ENCODE data around the gene CHPF2.

CHPF2 gene

GRCh38 chr7:151237244-151238189, 5.2 kb downstream of the CHPF2 start:
- TF ChIP-seq CTCF (conservative IDR thresholded peaks at IDR 0.05) = no peak; the same call in 1 of the 2 replicates
- no peak overlapping the region for H3K27ac ChIP-seq

GRCh38 chr7:151238190-151238810, 6.0 kb downstream of the CHPF2 start:
- H3K27ac ChIP-seq = no peak overlapping the region
- no peak for TF ChIP-seq CTCF (conservative IDR thresholded peaks at IDR 0.05)

GRCh38 chr7:151238924-151239836, 6.9 kb downstream of the CHPF2 start:
- TF ChIP-seq CTCF (conservative IDR thresholded peaks at IDR 0.05) = no peak

GRCh38 chr7:151239837-151240459, 7.7 kb downstream of the CHPF2 start:
- no peak overlapping the region for H3K27ac ChIP-seq
- TF ChIP-seq CTCF (conservative IDR thresholded peaks at IDR 0.05) = no peak

More at GRCh38 chr7:151238924-151239836, 6.9 kb downstream of the CHPF2 start:
- H3K27ac ChIP-seq = no peak overlapping the region

- H3K27ac ChIP-seq = no peak overlapping the region
- no peak for TF ChIP-seq CTCF (conservative IDR thresholded peaks at IDR 0.05)
Measured at GRCh38 chr7:151240536-151240935, 8.3 kb downstream of the CHPF2 start.

GRCh38 chr7:151240942-151241754, 8.9 kb downstream of the CHPF2 start:
- H3K27ac ChIP-seq = no peak overlapping the region
- no peak for TF ChIP-seq CTCF (conservative IDR thresholded peaks at IDR 0.05)
